Liver (tissue), 9 donors: Measurements from ENCODE around the gene IGHMBP2. TPM values are rescaled to one million over a fixed set of nuclear protein-coding genes. Genes with fewer than 3 reads are reported as not detected.

Experiments used
- DNase-seq: peaks from one replicate; pipeline ENCODE4 v3.0.0-alpha.2; 2017; ENCODE audit warnings: low spot score
- H3K27ac ChIP-seq, 2 donors: one replicate each; pipeline ENCODE4 v1.7.0; 2013; ENCODE audit warnings: inconsistent platforms in 2 of 2, low read length in 2 of 2, control low read depth in 1 of 2, low read depth in 1 of 2, mild to moderate bottlenecking in 1 of 2
- H3K27me3 ChIP-seq, 4 donors: one replicate each; pipeline versions ENCODE4 v1.6.1 to v1.7.0; 2013; ENCODE audit warnings: low read length in 3 of 4, inconsistent platforms in 1 of 4, mild to moderate bottlenecking in 1 of 4, moderate library complexity in 1 of 4; ENCODE audit not compliant: control insufficient read depth in 4 of 4, insufficient read depth in 4 of 4
- H3K36me3 ChIP-seq, 4 donors: one replicate each; pipeline versions ENCODE4 v1.6.1 to v1.7.0; 2013; ENCODE audit warnings: low read length in 3 of 4, mild to moderate bottlenecking in 3 of 4, low read depth in 1 of 4, moderate library complexity in 1 of 4; ENCODE audit not compliant: control insufficient read depth in 4 of 4, insufficient read depth in 3 of 4
- H3K4me1 ChIP-seq, 4 donors: one replicate each; pipeline versions ENCODE4 v1.6.1 to v1.7.0; 2013; ENCODE audit warnings: low read length in 3 of 4, mild to moderate bottlenecking in 3 of 4, moderate library complexity in 1 of 4; ENCODE audit not compliant: control insufficient read depth in 4 of 4, insufficient read depth in 4 of 4
- H3K4me3 ChIP-seq, 3 donors: one replicate each; pipeline versions ENCODE4 v1.6.1 to v1.7.0; 2013; ENCODE audit warnings: low read length in 3 of 3, control low read depth in 1 of 3, low read depth in 1 of 3, mild to moderate bottlenecking in 1 of 3
- H3K9ac ChIP-seq, 2 donors: one replicate each; pipeline ENCODE4 v1.7.0; 2013; ENCODE audit warnings: low read length in 2 of 2, mild to moderate bottlenecking in 2 of 2, moderate library complexity in 2 of 2, control low read depth in 1 of 2, low read depth in 1 of 2
- H3K9me3 ChIP-seq, 4 donors: one replicate each; pipeline versions ENCODE4 v1.6.1 to v1.7.0; 2013; ENCODE audit warnings: low read length in 3 of 4; ENCODE audit not compliant: control insufficient read depth in 4 of 4
- EGR1 ChIP-seq, 2 donors: IDR thresholded peaks; 2 replicates each; pipeline ENCODE4 v1.6.1; 2016 to 2018; ENCODE audit warnings: antibody characterized with exemption in 2 of 2, low read depth in 2 of 2
- FOXA1 ChIP-seq: IDR thresholded peaks from 2 replicates; pipeline ENCODE4 v1.6.1; 2016; ENCODE audit warnings: antibody characterized with exemption
- FOXA2 ChIP-seq: IDR thresholded peaks from 2 replicates; pipeline ENCODE4 v1.6.1; 2016; ENCODE audit warnings: antibody characterized with exemption
- GABPA ChIP-seq, 2 donors: IDR thresholded peaks in 1 of 2; conservative IDR thresholded peaks in 1 of 2; 2 replicates each; pipeline ENCODE4 v1.6.1; 2016; ENCODE audit warnings: antibody characterized with exemption in 2 of 2, mild to moderate bottlenecking in 1 of 2, moderate library complexity in 1 of 2
- HNF4A ChIP-seq, 2 donors: conservative IDR thresholded peaks; 2 replicates each; pipeline ENCODE4 v1.6.1; 2016; ENCODE audit warnings: antibody characterized with exemption in 2 of 2, mild to moderate bottlenecking in 2 of 2
- HNF4G ChIP-seq: IDR thresholded peaks from 2 replicates; pipeline ENCODE4 v1.6.1; 2016; ENCODE audit warnings: antibody characterized with exemption
- NR2F2 ChIP-seq: IDR thresholded peaks from 2 replicates; pipeline ENCODE4 v1.6.1; 2016; ENCODE audit warnings: antibody characterized with exemption
- RXRA ChIP-seq, 2 donors: IDR thresholded peaks; 2 replicates each; pipeline ENCODE4 v1.6.1; 2017 to 2018; ENCODE audit warnings: antibody characterized with exemption in 2 of 2, mild to moderate bottlenecking in 1 of 2
- SP1 ChIP-seq: IDR thresholded peaks from 2 replicates; pipeline ENCODE4 v1.6.1; 2018; ENCODE audit warnings: antibody characterized with exemption, mild to moderate bottlenecking
- YY1 ChIP-seq: IDR thresholded peaks from 2 replicates; pipeline ENCODE4 v1.6.1; 2016; ENCODE audit warnings: antibody characterized with exemption, mild to moderate bottlenecking
- WGBS: extraction: QIAGEN DNeasy Blood & Tissue Kit; methylation state at CpG from one replicate; pipeline ENCODE4 v1.1.7; 2013; 5-methylcytosine and 5-hydroxymethylcytosine counted together
- polyA plus RNA-seq, 2 donors: library from polyadenylated mRNA; stranded (reverse) in 1 of 2; unstranded in 1 of 2; fragments of 200-250 nt in 1 of 2; fragments of >200 nt in 1 of 2; fragmentation: Nextera tagmentation in 1 of 2; extraction: Ambion mirVana in 1 of 2; gene quantifications; one replicate each; pipeline versions ENCODE4 v1.2.1 to v1.2.3, GENCODE V29; 2013 to 2015
- total RNA-seq, 2 donors: library from RNA; depleted of rRNA; stranded (reverse); fragments of >200 nt; gene quantifications; one replicate each; pipeline ENCODE4 v1.2.3, GENCODE V29; 2014
- TF ChIP-seq, protein P1 (sequence below): IDR thresholded peaks from 2 replicates; pipeline ENCODE4 v1.6.1; 2016; ENCODE audit warnings: antibody characterized with exemption
- TF ChIP-seq, protein P2 (sequence below): fragments of 150-350 bp; IDR thresholded peaks from 2 replicates; pipeline ENCODE4 v1.5.1; 2017; ENCODE audit warnings: improper control_type of control experiment, low read depth, low read length; ENCODE audit not compliant: missing input control
- TF ChIP-seq, protein P3 (sequence below): IDR thresholded peaks from 2 replicates; pipeline ENCODE4 v1.6.1; 2016; ENCODE audit warnings: antibody characterized with exemption, mild to moderate bottlenecking
- TF ChIP-seq, protein P4 (sequence below): IDR thresholded peaks from 2 replicates; pipeline ENCODE4 v1.6.1; 2016; ENCODE audit warnings: antibody characterized with exemption
- TF ChIP-seq, protein P5 (sequence below): IDR thresholded peaks from 2 replicates; pipeline ENCODE4 v1.6.1; 2016; ENCODE audit warnings: antibody characterized with exemption
- donor health status: healthy.
- donor health status: healthy.
- donor health status: healthy.
- donor health status: healthy.
- donor health status: healthy.

Gene IGHMBP2
- total and polyA plus RNA-seq, 4 donors: 5.7 to 14.0 (median 7.0) TPM

DNA sequence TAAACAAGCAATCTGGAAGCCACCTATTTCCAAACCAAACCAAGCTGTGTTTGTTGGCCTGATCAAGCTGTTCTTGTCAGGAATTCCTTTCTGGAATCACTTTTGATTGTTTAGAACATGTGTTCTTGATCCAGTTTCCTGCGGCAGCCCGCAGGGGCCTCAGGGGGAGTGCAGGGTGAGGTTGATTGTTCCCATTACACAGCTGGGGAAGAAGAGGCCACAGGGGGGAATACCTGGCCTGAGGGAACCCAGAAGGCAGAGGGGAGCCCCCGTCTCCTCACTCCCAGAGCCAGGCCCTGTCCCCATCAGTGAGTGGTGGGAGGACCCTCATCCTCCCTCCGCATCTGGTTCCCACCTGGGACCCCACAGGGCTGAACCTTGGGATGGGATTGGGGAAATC is 72.9 kb downstream of the IGHMBP2 start:
- Histone ChIP-seq H3K9me3 (no peaks in the 10 kb centered on the region), H3K36me3 (no peaks in the 10 kb centered on the region), H3K27me3 (no peaks in the 10 kb centered on the region), H3K4me3 (no peak overlapping the region), H3K9ac (no peak overlapping the region), H3K4me1 (no peaks in the 10 kb centered on the region), H3K27ac (no peak overlapping the region)
- TF ChIP-seq, protein P1, sequence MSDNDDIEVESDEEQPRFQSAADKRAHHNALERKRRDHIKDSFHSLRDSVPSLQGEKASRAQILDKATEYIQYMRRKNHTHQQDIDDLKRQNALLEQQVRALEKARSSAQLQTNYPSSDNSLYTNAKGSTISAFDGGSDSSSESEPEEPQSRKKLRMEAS: no peak
- TF ChIP-seq HNF4A (conservative IDR thresholded peaks at IDR 0.05) (no peak), YY1 (no peak), HNF4G (no peak), RXRA (IDR thresholded peaks at IDR 0.05) (no peak), SP1 (no peak), FOXA2 (no peak), GABPA (IDR thresholded peaks at IDR 0.05 in 1 of 2, conservative IDR thresholded peaks at IDR 0.05 in 1 of 2) (no peak), FOXA1 (no peak), EGR1 (IDR thresholded peaks at IDR 0.05; ENCODE audit: low read depth in 2 of 2) (no peak), NR2F2 (no peak)
- TF ChIP-seq, protein P2, sequence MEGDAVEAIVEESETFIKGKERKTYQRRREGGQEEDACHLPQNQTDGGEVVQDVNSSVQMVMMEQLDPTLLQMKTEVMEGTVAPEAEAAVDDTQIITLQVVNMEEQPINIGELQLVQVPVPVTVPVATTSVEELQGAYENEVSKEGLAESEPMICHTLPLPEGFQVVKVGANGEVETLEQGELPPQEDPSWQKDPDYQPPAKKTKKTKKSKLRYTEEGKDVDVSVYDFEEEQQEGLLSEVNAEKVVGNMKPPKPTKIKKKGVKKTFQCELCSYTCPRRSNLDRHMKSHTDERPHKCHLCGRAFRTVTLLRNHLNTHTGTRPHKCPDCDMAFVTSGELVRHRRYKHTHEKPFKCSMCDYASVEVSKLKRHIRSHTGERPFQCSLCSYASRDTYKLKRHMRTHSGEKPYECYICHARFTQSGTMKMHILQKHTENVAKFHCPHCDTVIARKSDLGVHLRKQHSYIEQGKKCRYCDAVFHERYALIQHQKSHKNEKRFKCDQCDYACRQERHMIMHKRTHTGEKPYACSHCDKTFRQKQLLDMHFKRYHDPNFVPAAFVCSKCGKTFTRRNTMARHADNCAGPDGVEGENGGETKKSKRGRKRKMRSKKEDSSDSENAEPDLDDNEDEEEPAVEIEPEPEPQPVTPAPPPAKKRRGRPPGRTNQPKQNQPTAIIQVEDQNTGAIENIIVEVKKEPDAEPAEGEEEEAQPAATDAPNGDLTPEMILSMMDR: no peak
- TF ChIP-seq, protein P3, sequence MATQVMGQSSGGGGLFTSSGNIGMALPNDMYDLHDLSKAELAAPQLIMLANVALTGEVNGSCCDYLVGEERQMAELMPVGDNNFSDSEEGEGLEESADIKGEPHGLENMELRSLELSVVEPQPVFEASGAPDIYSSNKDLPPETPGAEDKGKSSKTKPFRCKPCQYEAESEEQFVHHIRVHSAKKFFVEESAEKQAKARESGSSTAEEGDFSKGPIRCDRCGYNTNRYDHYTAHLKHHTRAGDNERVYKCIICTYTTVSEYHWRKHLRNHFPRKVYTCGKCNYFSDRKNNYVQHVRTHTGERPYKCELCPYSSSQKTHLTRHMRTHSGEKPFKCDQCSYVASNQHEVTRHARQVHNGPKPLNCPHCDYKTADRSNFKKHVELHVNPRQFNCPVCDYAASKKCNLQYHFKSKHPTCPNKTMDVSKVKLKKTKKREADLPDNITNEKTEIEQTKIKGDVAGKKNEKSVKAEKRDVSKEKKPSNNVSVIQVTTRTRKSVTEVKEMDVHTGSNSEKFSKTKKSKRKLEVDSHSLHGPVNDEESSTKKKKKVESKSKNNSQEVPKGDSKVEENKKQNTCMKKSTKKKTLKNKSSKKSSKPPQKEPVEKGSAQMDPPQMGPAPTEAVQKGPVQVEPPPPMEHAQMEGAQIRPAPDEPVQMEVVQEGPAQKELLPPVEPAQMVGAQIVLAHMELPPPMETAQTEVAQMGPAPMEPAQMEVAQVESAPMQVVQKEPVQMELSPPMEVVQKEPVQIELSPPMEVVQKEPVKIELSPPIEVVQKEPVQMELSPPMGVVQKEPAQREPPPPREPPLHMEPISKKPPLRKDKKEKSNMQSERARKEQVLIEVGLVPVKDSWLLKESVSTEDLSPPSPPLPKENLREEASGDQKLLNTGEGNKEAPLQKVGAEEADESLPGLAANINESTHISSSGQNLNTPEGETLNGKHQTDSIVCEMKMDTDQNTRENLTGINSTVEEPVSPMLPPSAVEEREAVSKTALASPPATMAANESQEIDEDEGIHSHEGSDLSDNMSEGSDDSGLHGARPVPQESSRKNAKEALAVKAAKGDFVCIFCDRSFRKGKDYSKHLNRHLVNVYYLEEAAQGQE: no peak
- TF ChIP-seq, protein P4, sequence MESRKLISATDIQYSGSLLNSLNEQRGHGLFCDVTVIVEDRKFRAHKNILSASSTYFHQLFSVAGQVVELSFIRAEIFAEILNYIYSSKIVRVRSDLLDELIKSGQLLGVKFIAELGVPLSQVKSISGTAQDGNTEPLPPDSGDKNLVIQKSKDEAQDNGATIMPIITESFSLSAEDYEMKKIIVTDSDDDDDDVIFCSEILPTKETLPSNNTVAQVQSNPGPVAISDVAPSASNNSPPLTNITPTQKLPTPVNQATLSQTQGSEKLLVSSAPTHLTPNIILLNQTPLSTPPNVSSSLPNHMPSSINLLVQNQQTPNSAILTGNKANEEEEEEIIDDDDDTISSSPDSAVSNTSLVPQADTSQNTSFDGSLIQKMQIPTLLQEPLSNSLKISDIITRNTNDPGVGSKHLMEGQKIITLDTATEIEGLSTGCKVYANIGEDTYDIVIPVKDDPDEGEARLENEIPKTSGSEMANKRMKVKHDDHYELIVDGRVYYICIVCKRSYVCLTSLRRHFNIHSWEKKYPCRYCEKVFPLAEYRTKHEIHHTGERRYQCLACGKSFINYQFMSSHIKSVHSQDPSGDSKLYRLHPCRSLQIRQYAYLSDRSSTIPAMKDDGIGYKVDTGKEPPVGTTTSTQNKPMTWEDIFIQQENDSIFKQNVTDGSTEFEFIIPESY: no peak
- TF ChIP-seq, protein P5, sequence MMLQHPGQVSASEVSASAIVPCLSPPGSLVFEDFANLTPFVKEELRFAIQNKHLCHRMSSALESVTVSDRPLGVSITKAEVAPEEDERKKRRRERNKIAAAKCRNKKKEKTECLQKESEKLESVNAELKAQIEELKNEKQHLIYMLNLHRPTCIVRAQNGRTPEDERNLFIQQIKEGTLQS: no peak
- 89% methylated on average over 4 of the region's 4 CpGs for WGBS
- no peak for DNase-seq
